Nucleus accumbens (tissue), 56 donors: ENCODE results near the gene MCF2L2.

Source experiments
- DNase-seq, 56 donors: peaks; one replicate each; lab custom pipeline; 2025; lab: John Stamatoyannopoulos, UW

Gene MCF2L2

DNA sequence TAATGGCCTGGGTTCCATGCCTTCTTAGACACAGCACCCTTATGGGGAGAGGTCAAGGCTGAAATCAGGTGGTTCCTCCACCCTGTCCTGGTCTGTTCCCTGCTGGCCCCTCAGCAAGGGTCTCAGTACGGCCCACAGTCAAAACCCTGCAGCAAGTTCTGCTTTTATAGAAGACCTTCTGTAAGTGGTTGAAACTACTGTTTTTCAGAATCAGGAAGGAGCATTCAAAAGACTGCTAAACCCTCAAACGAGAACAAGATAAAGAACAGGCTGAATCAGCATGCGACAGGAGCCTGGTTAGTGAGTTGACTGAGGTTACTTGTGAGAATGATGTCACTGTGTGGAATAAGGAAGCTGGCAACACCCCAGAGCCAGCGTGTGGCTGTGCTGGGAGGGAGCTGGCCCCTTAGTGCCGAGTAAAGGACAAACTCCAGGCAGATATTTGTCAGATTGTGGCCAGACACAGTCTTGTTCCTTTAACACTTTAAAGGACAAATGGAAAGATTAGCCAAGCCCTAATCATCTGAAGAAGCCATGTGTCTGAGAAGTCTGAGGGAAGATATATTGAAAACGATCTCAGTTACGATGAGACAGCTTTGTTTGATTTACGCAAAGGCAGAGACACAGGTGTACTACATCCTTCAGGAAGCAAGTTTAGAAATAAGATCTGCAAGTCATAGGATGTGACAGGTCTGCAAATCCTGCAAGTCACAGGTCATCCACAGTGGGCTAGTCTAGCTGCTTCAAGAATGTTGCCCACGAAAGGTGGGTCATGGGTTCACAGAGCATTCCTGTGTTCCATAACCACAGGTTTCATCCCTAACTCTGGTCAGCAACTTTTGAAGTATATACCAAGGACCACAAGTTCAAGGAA, 121.4 kb downstream of the MCF2L2 start:
- DNase-seq = peak in 44 of 56 donors; percentile 4 to 69 (median 18)

- DNase-seq = no peak
These were observed 124.7 kb downstream of the MCF2L2 start for GRCh38 chr3:183303690-183304089.

DNA sequence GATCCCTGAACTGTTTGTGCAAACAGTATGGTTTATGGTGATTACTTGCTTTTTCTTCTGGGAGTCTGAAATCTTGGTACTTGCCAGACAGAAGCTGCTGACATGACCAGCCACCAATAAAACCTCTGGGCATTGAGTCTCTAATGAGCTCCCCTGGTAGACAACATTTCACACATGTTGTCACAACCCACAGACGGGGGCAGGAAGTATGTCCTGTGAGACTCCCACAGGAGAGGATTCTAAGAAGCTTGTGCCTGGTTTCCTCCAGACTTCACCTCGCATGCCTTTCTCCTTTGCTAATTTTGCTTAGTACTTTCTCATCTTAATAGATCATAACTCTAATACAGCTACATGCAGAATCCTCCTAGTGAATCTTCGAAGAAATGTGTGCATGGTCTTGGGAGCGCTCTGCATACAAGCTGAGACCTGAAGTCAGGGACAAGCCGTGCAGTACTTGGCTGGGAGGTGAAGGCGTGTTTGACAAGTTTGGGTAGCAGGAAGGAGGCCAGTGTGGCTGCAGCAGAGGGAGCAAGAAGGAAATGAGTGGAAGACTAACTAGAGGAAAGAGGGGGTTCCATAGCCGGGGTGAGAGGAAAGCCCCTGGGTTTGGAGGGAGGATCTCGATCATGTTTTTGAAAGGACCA, 126.4 kb downstream of the MCF2L2 start:
- DNase-seq = no peak

DNA sequence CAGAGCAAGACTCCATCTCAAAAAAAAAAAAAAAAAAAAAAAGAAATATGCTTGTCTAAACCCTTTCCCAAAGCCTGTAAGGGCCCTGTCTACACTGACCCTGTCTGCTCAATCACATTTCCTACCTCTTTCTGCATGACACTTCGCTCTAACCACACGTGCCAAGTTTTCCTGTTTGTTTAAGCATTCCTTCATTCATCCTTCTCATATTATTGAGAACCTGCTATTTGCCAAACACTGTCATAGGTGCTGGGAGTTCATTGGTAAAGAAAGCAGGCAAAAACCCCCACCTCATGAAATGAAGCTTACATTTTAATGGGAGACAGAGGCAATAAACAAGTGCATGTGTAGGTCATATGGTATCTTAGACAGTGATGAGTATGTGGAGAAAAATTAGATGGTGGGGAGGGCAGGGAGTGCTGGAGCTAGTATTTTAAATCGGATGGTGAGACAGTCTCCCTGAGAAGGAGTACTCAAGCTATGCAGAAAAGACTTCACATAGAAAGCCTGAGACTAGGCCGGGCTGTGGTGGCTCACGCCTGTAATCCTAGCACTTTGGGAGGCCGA, 127.3 kb downstream of the MCF2L2 start:
- no peak for DNase-seq

DNA sequence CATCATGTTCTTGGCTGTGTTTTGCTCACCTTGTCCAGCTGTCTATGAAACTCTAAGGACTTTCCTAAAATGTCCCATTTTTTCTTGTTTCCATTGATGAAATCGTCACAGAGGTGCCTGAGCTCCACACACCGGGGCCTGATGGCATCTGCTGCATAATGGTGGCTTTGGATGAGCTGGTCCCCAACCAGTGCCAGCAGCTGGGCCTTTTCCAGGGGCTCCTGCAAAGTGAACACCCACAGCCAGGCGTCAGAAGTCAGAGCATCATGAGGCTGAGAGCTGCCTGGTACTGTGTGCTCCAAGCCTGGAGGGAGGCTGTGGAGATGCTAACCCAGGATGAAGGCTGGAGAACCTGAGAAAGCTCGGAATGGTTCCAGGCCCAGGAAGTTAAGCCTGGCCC, 128.4 kb downstream of the MCF2L2 start:
- DNase-seq = peak in 3 of 56 donors; percentile 12 to 27 (median 20)

DNA sequence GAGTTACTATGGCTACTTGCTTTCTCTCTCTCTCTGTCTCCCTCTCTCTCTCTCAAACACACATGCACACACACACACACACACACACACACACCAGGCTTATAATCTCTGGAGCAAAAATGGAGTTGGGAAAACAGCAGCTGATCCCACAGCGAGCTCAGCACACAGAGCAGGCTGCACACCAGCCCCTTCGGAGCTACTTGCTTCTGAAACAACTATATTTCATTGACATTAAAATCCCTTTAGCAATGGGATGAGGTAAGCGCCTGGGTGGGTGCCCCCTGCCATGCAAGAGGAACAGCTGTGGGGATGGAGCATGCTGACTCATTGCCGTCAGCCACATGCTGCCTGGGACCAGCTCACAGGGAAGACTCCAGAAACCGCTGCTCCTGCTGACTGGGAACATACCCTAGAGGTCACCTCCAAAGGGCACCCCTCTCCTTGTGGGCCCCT, 129.7 kb downstream of the MCF2L2 start:
- peak in 53 of 56 donors; percentile 4 to 89 (median 55) for DNase-seq

GRCh38 chr3:183296944-183297343, 131.5 kb downstream of the MCF2L2 start:
- DNase-seq = no peak

DNA sequence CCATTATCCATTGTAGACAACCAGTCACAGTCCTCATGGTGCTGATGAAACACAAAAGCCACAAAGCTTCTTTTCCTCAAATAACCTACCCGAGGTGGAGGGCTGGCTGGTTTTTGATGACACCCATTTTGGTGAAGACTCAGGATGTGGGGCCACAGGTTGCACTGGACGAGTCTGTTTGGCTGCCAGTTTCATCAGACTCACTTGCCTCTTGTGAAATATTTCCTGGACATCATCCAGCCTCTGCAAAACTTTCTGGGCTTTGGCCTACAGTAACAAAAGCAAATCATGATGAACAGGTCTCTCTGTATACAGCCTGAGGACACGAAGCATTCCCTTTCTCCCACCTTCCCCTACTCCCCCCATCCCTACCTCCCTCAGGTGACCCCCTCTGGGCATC, 133.2 kb downstream of the MCF2L2 start:
- peak in 1 of 56 donors; percentile 7 for DNase-seq

GRCh38 chr3:183293966-183294365, 134.5 kb downstream of the MCF2L2 start:
- no peak for DNase-seq

DNA sequence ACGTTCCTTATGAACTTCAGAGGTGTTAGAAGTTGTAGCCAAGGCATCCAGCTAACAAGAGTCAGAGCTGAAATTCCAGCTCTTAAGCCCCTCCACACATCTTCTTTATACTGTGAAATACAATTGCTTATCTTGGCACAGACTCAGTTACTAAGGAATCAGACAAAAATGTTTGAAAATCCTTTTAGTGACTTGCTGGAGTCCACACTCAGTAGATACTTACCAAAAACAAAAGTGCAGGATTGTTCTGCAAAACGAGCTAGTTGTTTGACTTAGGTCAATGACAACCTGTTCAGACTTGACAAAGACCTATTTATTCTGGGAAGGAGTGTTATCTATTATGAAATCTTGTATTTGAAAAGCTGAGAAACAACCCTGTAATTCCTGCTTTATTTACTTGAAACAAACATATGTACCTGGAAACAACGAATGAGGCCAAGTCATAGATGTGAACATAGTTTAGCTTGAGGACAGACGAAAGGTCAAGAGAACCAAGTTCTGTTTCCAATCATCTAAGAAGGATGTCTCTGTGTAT, 136.9 kb downstream of the MCF2L2 start:
- DNase-seq = no peak

- DNase-seq = no peak
These were observed 138.2 kb downstream of the MCF2L2 start for GRCh38 chr3:183290216-183290615.

GRCh38 chr3:183288117-183288516, 140.3 kb downstream of the MCF2L2 start:
- DNase-seq = no peak

DNA sequence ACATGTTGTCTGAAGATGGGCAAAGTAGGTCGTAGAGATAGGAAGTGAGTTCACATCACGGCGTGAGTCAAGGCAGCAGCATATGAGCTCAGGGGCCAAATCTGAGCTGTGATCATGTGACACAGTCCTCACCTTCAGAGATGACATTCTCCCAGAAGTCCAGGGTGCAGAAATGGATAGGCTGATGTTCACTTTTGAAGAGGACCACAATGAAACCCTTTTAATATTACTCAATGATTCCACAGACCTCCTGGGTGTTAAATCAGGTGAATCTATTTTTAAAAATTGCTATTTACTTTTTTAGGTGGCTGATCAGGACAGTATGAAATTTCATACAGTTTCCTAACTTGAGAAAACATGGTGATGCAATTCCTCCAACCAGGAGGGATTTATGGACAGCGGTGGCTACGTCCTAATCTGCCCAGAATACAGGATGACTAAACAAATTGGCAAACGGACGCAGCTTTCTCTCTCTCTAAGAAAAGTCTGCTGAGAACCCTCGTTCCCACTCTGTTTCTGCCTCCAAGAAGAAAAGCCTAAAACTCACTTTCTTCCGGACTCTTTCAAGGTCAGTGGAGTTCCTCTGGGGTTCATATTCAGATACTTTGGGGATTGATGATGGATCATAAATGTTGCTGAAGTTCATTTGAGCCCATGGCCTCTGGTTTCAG, 141.0 kb downstream of the MCF2L2 start:
- DNase-seq = no peak

GRCh38 chr3:183285828-183286457, 142.5 kb downstream of the MCF2L2 start:
- peak in 46 of 56 donors; percentile 5 to 89 (median 45) for DNase-seq

DNA sequence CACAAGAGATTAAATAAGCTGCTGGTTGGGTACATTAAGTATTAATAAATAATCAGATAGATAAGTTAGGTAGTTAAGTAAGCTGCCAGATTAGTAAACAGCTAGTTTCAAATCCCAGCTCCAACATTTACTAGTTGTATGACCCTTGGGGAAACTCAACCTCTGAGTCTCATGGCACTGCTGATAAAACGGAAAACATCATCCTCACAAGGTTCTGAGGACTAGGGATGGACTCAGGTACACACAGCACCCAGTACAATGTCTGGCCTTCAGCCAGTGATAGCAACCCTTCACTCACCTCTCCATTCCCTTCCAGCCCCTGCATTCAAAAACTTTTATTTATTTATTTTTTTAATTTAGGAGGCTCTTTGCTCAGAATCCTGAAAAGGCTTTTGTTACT, 143.1 kb downstream of the MCF2L2 start:
- DNase-seq = no peak

DNA sequence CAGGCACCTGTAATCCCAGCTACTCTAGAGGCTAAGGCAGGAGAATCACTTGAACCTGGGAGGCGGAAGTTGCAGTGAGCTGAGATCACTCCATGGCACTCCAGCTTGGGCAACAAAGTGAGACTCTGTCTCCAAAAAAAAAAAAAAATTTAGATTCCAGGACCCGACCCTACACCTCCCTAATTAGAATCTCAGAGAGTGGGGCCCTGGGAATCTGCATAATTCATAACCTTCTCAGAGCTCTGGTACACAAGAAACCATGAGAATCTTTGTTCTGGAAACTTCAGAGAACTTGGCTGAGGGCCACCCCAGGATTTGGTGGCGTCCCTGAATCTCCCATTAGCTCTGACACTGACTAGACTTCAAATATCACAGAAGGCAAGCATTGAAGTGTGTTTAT, 143.8 kb downstream of the MCF2L2 start:
- DNase-seq = no peak

DNA sequence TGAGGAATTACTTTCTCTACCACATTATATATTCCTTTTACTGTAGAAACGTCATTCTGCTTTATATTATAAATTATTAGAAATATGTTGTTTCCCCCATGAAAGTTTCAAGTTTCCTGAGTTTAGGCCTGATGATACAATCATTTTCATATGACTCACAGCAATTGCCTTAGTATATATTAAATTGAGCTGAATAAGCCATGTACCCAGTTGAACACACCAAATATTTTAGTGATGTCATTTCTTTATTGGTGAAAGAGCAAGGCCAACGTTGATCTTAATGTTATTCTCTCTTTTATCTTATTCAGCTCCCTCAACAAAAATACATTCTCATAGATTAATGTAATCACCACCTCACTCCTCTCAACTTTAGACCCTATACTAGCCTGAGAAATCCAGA, 144.5 kb downstream of the MCF2L2 start:
- DNase-seq = no peak

DNA sequence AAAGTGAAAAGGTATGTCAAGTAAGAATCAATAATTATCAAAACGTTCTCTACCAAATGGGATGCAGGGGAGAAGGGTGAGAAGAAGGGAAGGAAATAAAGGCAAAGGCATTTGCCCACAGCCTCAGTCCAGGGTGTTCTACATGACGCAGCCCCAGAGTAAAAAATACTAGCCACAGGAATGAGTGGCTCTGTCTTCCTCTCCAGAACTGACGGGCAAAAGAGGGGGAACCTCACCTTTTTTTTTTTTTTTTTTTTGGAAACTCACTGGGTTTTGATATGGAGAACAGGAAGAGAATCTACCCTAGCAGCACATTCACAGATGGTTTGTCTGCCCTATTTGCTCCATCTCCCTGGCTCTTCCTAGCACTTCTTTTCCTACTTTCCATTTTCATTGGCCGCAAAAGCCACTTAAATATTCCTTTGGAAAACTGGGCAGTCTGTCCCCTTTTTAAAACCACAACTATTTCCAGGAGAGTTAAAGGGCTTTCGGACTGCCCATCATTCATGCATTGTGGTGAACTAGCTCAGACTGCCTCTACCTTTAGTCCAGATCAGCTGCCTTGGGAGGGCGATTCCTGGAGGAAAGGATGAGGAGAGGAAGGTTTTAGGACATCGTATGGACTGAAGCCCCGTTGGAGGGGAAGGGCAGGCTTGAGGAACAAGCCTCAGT, 147.2 kb downstream of the MCF2L2 start:
- DNase-seq = no peak

GRCh38 chr3:183279371-183279770, 149.0 kb downstream of the MCF2L2 start:
- DNase-seq = no peak
